Right lobe of liver (tissue), 6 donors: ENCODE data around the gene CPNE4. TPM values are rescaled to one million over a fixed set of nuclear protein-coding genes. Genes with fewer than 3 reads are reported as not detected.

Experiments
- ATAC-seq, 4 donors: fragments of 200-7000 bp; cut with Tn5 transposase; one replicate each; pipeline ENCODE4 v1.9.1; 2020; ENCODE audit warnings: mild to moderate bottlenecking in 4 of 4, moderate library complexity in 4 of 4
- DNase-seq, 3 donors: peaks; one replicate each; pipeline ENCODE4 v3.0.0-alpha.2; 2020
- H3K27ac ChIP-seq, 3 donors: fragments of 200-600 bp; one replicate each; pipeline ENCODE4 v1.8.0; 2022
- H3K27me3 ChIP-seq, 2 donors: fragments of 200-600 bp; one replicate each; pipeline ENCODE4 v1.8.0; 2022
- H3K36me3 ChIP-seq, 4 donors: fragments of 200-600 bp; sonication (generic) in 1 of 4; one replicate each; pipeline versions ENCODE4 v1.5.1 to v1.8.0; 2017 to 2022; ENCODE audit warnings: control low read depth in 1 of 4
- H3K4me1 ChIP-seq, 4 donors: fragments of 200-600 bp; sonication (generic) in 1 of 4; one replicate each; pipeline versions ENCODE4 v1.5.1 to v1.8.0; 2017 to 2022; ENCODE audit warnings: control low read depth in 1 of 4
- H3K4me3 ChIP-seq, 3 donors: fragments of 200-600 bp; one replicate each; pipeline ENCODE4 v1.8.0; 2022
- H3K9me3 ChIP-seq, 4 donors: fragments of 200-600 bp; sonication (generic) in 1 of 4; one replicate each; pipeline versions ENCODE4 v1.5.1 to v1.8.0; 2017 to 2022; ENCODE audit warnings: control low read depth in 1 of 4
- CTCF ChIP-seq, 4 donors: fragments of 200-600 bp in 3 of 4; fragments of 450-650 bp in 1 of 4; IDR thresholded peaks; one replicate each; pipeline versions ENCODE4 v1.5.1 to v1.8.0; 2016 to 2022; ENCODE audit warnings: antibody characterized with exemption in 4 of 4, mild to moderate bottlenecking in 2 of 4
- POLR2A ChIP-seq: fragments of 450-650 bp; IDR thresholded peaks from one replicate; pipeline ENCODE4 v1.6.1; 2017; ENCODE audit warnings: antibody characterized with exemption, mild to moderate bottlenecking
- WGBS: methylation state at CpG from one replicate; pipeline ENCODE4 v1.1.6; 2018; ENCODE audit warnings: low coverage, low lambda C conversion rate; ENCODE audit not compliant: insufficient coverage; ENCODE audit errors: missing lambda C conversion rate; 5-methylcytosine and 5-hydroxymethylcytosine counted together
- intact Hi-C, 2 donors: fragments of 100-400 bp; cut with DNase I; formaldehyde crosslinking; loops; one replicate each; pipeline versions ENCODE4 v1.11.2 to v1.14.1; 2022
- total RNA-seq, 6 experiments: library from RNA; depleted of rRNA in 2 of 6; stranded (reverse); fragments of >200 nt in 2 of 6; fragmentation: NEBNext Ultra II Directional in 3 of 6; extraction: Animal tissue kit (Norgen Biotek cat#: 25700) in 3 of 6; gene quantifications; one replicate each; pipeline versions ENCODE4 v1.1.0 to v1.2.4, GENCODE V29; 2016 to 2023
- donor health status: DM: no; HTN: yes; CAD: no.
- donor health status: DM: no; HTN: no; CAD: no.
- donor health status: DM: no; HTN: no; CAD: no.
- donor health status: DM: no; HTN: yes; CAD: no.
- donor health status: DM: no; HTN: yes; CAD: no.

The CPNE4 gene
- total RNA-seq, 6 experiments from 2014 or later, result not detected

- ATAC-seq, result no peak
- no peak for DNase-seq
- no peaks in the 10 kb centered on the region for H3K27me3 ChIP-seq
- no peaks in the 10 kb centered on the region for H3K36me3 ChIP-seq
- no peak overlapping the region for H3K4me3 ChIP-seq
- no peaks in the 10 kb centered on the region for H3K4me1 ChIP-seq
- intact Hi-C loops, result loop anchor here (10.0 kb wide), 2 partner anchors 221 to 241 kb away; partner anchors contain the start of gene CPNE4 (in 1 of the 2)
- no peaks in the 10 kb centered on the region for H3K9me3 ChIP-seq
- no peak for TF ChIP-seq CTCF (IDR thresholded peaks at IDR 0.05)
- no peak overlapping the region for H3K27ac ChIP-seq
Observed at GRCh38 chr3:131793870-131794269, 240.9 kb downstream of the CPNE4 start.

GRCh38 chr3:131789188-131789587 is 245.6 kb downstream of the CPNE4 start:
- ATAC-seq, result no peak
- Histone ChIP-seq H3K27me3 (no peaks in the 10 kb centered on the region), H3K4me1 (no peaks in the 10 kb centered on the region), H3K4me3 (no peak overlapping the region), H3K36me3 (no peaks in the 10 kb centered on the region), H3K9me3 (no peaks in the 10 kb centered on the region), H3K27ac (no peak overlapping the region)
- no peak for DNase-seq
- no peak for TF ChIP-seq POLR2A
- TF ChIP-seq CTCF (IDR thresholded peaks at IDR 0.05), result no peak
- WGBS, result 53% methylated on average over 2 of the region's 2 CpGs
- intact Hi-C loops, result no loop called here

- no peaks in the 10 kb centered on the region for H3K27me3 ChIP-seq
- H3K27ac ChIP-seq, result no peak overlapping the region
- TF ChIP-seq CTCF (IDR thresholded peaks at IDR 0.05) (no peak), POLR2A (no peak)
- no peaks in the 10 kb centered on the region for H3K9me3 ChIP-seq
- ATAC-seq (no peak), DNase-seq (no peak)
- intact Hi-C loops, result no loop called here
- H3K4me3 ChIP-seq, result no peak overlapping the region
- H3K36me3 ChIP-seq, result no peaks in the 10 kb centered on the region
- H3K4me1 ChIP-seq, result no peaks in the 10 kb centered on the region
Observed at GRCh38 chr3:131786386-131786785, 248.4 kb downstream of the CPNE4 start.

- Histone ChIP-seq H3K27ac (no peak overlapping the region), H3K27me3 (no peaks in the 10 kb centered on the region), H3K4me3 (no peak overlapping the region), H3K4me1 (no peaks in the 10 kb centered on the region), H3K9me3 (no peaks in the 10 kb centered on the region), H3K36me3 (no peaks in the 10 kb centered on the region)
- DNase-seq, result no peak
- no peak for TF ChIP-seq POLR2A
- TF ChIP-seq CTCF (IDR thresholded peaks at IDR 0.05), result no peak
- intact Hi-C loops, result no loop called here
- 39% methylated on average over 1 of the region's 1 CpG for WGBS
- no peak for ATAC-seq
Observed at GRCh38 chr3:131782751-131783150, 252.1 kb downstream of the CPNE4 start.

- no peaks in the 10 kb centered on the region for H3K36me3 ChIP-seq
- no peak overlapping the region for H3K4me3 ChIP-seq
- no peaks in the 10 kb centered on the region for H3K9me3 ChIP-seq
- H3K27ac ChIP-seq, result no peak overlapping the region
- 51% methylated on average over 2 of the region's 2 CpGs for WGBS
- ATAC-seq (no peak), DNase-seq (no peak)
- TF ChIP-seq POLR2A, result no peak
- TF ChIP-seq CTCF (IDR thresholded peaks at IDR 0.05), result no peak
- no peaks in the 10 kb centered on the region for H3K27me3 ChIP-seq
- no peaks in the 10 kb centered on the region for H3K4me1 ChIP-seq
- intact Hi-C loops, result no loop called here
Observed at GRCh38 chr3:131778526-131778925, 256.3 kb downstream of the CPNE4 start.
